A673 (cell line): ENCODE measurements around the gene CTNNA1. TPM values are rescaled to one million over a fixed set of nuclear protein-coding genes. Genes with fewer than 3 reads are reported as not detected.
A peak's percentile ranks its signal among the peaks of the same experiment; 100 is the strongest.

Experiments
- BruUV-seq: library from RNA; stranded (reverse); fragments of 400-500 nt; replicated peaks from 2 replicates; lab custom pipeline; 2021; lab: Mats Ljungman, UMichigan
- CTCF ChIA-PET: fragments of 300-600 bp; sonication (Branson Sonifier 250); formaldehyde crosslinking; loops from one replicate; lab custom pipeline; 2022; ENCODE audit warnings: antibody characterized with exemption; lab: Charles Lee
- POLR2A ChIA-PET: fragments of 300-600 bp; sonication (Branson Sonifier 250); formaldehyde crosslinking; loops from one replicate; lab custom pipeline; 2022; ENCODE audit warnings: antibody characterized with exemption; ENCODE audit not compliant: low non-redundant PET; lab: Charles Lee
- DNase-seq: peaks from one replicate; pipeline ENCODE4 v3.0.0-alpha.2; 2015; ENCODE audit warnings: low spot score
- H3K27ac ChIP-seq: fragments of 200-600 bp; sonication (generic); 2 replicates; pipeline ENCODE4 v1.5.1; 2016; ENCODE audit warnings: mixed run types, low read depth, mild to moderate bottlenecking, mixed read lengths, antibody characterized with exemption, low read length; ENCODE audit not compliant: poor library complexity, severe bottlenecking
- H3K27me3 ChIP-seq: fragments of 200-600 bp; sonication (generic); replicated peaks from 2 replicates; pipeline ENCODE4 v1.6.1; 2017; ENCODE audit warnings: mixed run types, low read depth, mild to moderate bottlenecking, mixed read lengths, antibody characterized with exemption, low read length; ENCODE audit not compliant: insufficient read depth, poor library complexity
- H3K36me3 ChIP-seq: fragments of 200-600 bp; sonication (generic); 2 replicates; pipeline ENCODE4 v1.6.1; 2016; ENCODE audit warnings: mixed run types, mild to moderate bottlenecking, mixed read lengths, antibody characterized with exemption, low read length; ENCODE audit not compliant: insufficient read depth, poor library complexity, severe bottlenecking
- H3K4me1 ChIP-seq: fragments of 200-600 bp; sonication (generic); 2 replicates; pipeline ENCODE4 v1.6.1; 2017; ENCODE audit warnings: mixed run types, mild to moderate bottlenecking, mixed read lengths, antibody characterized with exemption, low read length; ENCODE audit not compliant: insufficient read depth, poor library complexity, severe bottlenecking
- H3K4me3 ChIP-seq: fragments of 200-600 bp; sonication (generic); 2 replicates; pipeline ENCODE4 v1.5.1; 2016; ENCODE audit warnings: low read depth, mixed run types, mild to moderate bottlenecking, mixed read lengths, low read length; ENCODE audit not compliant: poor library complexity, severe bottlenecking
- H3K9me3 ChIP-seq: fragments of 200-600 bp; sonication (generic); 2 replicates; pipeline ENCODE4 v1.6.1; 2016; ENCODE audit warnings: mixed run types, low read depth, mild to moderate bottlenecking, mixed read lengths, antibody characterized with exemption, low read length; ENCODE audit not compliant: poor library complexity, severe bottlenecking
- CTCF ChIP-seq: fragments of 300-800, 200-600 bp; sonication (generic); conservative IDR thresholded peaks from 2 replicates; pipeline ENCODE4 v1.5.1; 2017; ENCODE audit warnings: low read depth, mild to moderate bottlenecking, antibody characterized with exemption, low read length, moderate library complexity, mixed read lengths
- EZH2 ChIP-seq: fragments of 200-600 bp; sonication (generic); IDR thresholded peaks from 2 replicates; pipeline ENCODE4 v1.6.1; 2017; ENCODE audit warnings: borderline replicate concordance, low read depth, mild to moderate bottlenecking, mixed read lengths, antibody characterized with exemption, low read length; ENCODE audit not compliant: poor library complexity, severe bottlenecking
- intact Hi-C: fragments of 100-400 bp; cut with micrococcal nuclease; formaldehyde crosslinking; loops from one replicate; pipeline ENCODE4 v1.10.0; 2022; ENCODE audit not compliant: unreplicated experiment
- total RNA-seq: library from RNA; stranded (reverse); gene quantifications from 2 replicates; pipeline ENCODE4 v1.2.3, GENCODE V29; 2021

Gene CTNNA1
- total RNA-seq, 1 experiment from 2014 or later: 249 TPM

DNA sequence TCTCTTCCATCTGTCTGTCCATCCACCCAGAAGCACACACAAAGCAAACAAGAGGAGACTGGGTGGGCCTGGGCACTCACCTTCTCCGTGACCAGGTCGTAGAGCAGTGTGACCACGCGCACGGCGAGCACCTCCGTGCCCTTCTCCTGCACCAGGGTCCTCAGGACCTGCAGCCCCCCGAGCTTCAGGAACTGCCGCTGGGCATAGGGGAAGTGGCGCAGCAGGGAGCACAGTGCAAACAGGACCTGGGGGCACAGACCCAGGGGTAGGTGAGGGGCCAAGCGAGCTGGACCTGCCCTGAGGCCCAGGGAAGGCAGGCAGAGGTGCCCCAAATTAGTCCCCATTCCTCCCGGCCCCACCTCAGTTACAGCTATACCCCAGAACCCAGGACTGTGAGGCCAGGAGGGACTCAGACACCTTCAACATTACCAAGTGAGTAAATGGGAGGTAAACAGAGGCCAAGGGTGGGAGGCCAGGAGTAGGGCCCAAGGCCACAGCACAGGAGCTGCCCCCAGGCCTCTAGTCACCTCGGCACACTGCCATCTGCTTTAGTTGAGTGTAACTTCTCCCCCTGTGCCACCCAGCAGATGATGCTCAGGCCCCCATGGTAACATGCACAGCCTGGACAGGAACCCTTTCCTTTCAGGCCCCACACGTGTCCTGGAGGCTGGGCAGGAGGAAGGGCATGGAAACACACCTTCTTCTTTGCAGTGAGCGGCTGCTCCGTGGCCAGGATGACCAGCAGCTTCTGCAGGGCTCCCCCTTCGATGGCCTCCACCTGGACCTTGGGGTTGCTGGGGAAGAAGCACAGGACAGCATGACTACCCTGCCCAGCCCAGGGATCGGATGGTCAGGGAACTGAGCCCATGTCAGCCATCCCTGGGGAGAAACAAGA lies 198.1 kb downstream of the CTNNA1 start:
- no TSS peak for BruUV-seq
- Histone ChIP-seq H3K27ac (no peak overlapping the region), H3K9me3 (no peaks in the 10 kb centered on the region), H3K36me3 (no peaks in the 10 kb centered on the region), H3K4me3 (no peak overlapping the region), H3K4me1 (peaks cover 28% of the 10 kb centered on the region), H3K27me3 (no peaks in the 10 kb centered on the region)
- intact Hi-C loops: loop anchor here (5.0 kb wide), 1 partner anchor 311 kb away; no protein-coding TSS in a partner anchor
- DNase-seq: no peak
- POLR2A ChIA-PET: no interaction called here
- CTCF ChIA-PET: no interaction called here
- TF ChIP-seq EZH2 (no peak), CTCF (no peak)

GRCh38 chr5:138951986-138952735 lies 198.9 kb downstream of the CTNNA1 start:
- no peaks in the 10 kb centered on the region for H3K36me3 ChIP-seq
- DNase-seq: no peak
- ChIA-PET CTCF (no interaction called here), POLR2A (no interaction called here)
- H3K27ac ChIP-seq: peak overlapping the region; percentile 70
- no peaks in the 10 kb centered on the region for H3K9me3 ChIP-seq
- peaks cover 28% of the 10 kb centered on the region for H3K4me1 ChIP-seq
- H3K4me3 ChIP-seq: no peak overlapping the region
- H3K27me3 ChIP-seq: no peaks in the 10 kb centered on the region
- intact Hi-C loops: loop anchor here (5.0 kb wide), 1 partner anchor 310 kb away; no protein-coding TSS in a partner anchor
- TF ChIP-seq EZH2 (no peak), CTCF (no peak)
- no TSS peak for BruUV-seq

GRCh38 chr5:138952962-138953361 lies 199.7 kb downstream of the CTNNA1 start:
- no peak for DNase-seq
- no peak for TF ChIP-seq CTCF
- TF ChIP-seq EZH2: no peak
- CTCF ChIA-PET: interaction anchor here (0.8 kb wide), 1 partner anchor 22 kb away, joined by 3 read pairs; no protein-coding TSS in a partner anchor
- Histone ChIP-seq H3K9me3 (no peaks in the 10 kb centered on the region), H3K27me3 (no peaks in the 10 kb centered on the region), H3K4me3 (no peak overlapping the region), H3K27ac (peak overlapping the region; percentile 70), H3K36me3 (no peaks in the 10 kb centered on the region), H3K4me1 (peaks cover 28% of the 10 kb centered on the region)
- POLR2A ChIA-PET: interaction anchor here (0.6 kb wide), 1 partner anchor 430 kb away, joined by 5 read pairs; the partner anchor contains the start of gene SLC23A1
- intact Hi-C loops: loop anchor here (5.0 kb wide), 1 partner anchor 309 kb away; no protein-coding TSS in a partner anchor
- no TSS peak for BruUV-seq
